Middle frontal gyrus (tissue), 1 donor: ENCODE results near the gene RHBDF2.
"Not testable (repeated sequence)": the region's sequence is repeated elsewhere in the genome, so short reads cannot be mapped to it uniquely, and the experiment has no call there.

Experiments
- DNase-seq: peaks from one replicate; pipeline ENCODE4 v3.0.0-alpha.2; 2015; ENCODE audit warnings: low spot score; ENCODE audit errors: extremely low spot score

Gene RHBDF2

GRCh38 chr17:76538281-76538931 lies 37.2 kb upstream of the RHBDF2 start:
- no peak for DNase-seq

GRCh38 chr17:76537578-76538280 lies 36.5 kb upstream of the RHBDF2 start, which contains the start of gene CYGB:
Gene CYGB, minus strand, starts transcription at chr17:76537709. Its CDS starts 167 bp downstream, at chr17:76537542.
- DNase-seq = no peak

- DNase-seq = no peak
Measured at GRCh38 chr17:76537288-76537577, 36.0 kb upstream of the RHBDF2 start.

- no peak for DNase-seq
Measured at GRCh38 chr17:76536511-76537287, 35.5 kb upstream of the RHBDF2 start.

- no peak for DNase-seq
Measured at GRCh38 chr17:76535788-76536510, 34.7 kb upstream of the RHBDF2 start.

- DNase-seq = no peak
Measured at GRCh38 chr17:76534831-76535732, 33.9 kb upstream of the RHBDF2 start.

- not testable (repeated sequence) for DNase-seq
Measured at GRCh38 chr17:76533640-76534359, 32.6 kb upstream of the RHBDF2 start.

GRCh38 chr17:76532072-76532651 lies 30.9 kb upstream of the RHBDF2 start:
- no peak for DNase-seq

GRCh38 chr17:76531486-76532038 lies 30.3 kb upstream of the RHBDF2 start:
- no peak for DNase-seq

- no peak for DNase-seq
Measured at GRCh38 chr17:76530811-76531485, 29.7 kb upstream of the RHBDF2 start.

GRCh38 chr17:76530095-76530723 lies 29.0 kb upstream of the RHBDF2 start:
- no peak for DNase-seq

GRCh38 chr17:76529224-76530094 lies 28.2 kb upstream of the RHBDF2 start:
- DNase-seq = no peak

- no peak for DNase-seq
Measured at GRCh38 chr17:76528528-76529223, 27.5 kb upstream of the RHBDF2 start.

- no peak for DNase-seq
Measured at GRCh38 chr17:76528156-76528527, 26.9 kb upstream of the RHBDF2 start.

GRCh38 chr17:76527430-76528111 lies 26.3 kb upstream of the RHBDF2 start:
- no peak for DNase-seq

GRCh38 chr17:76527016-76527415 lies 25.8 kb upstream of the RHBDF2 start:
- not testable (repeated sequence) for DNase-seq
